Neural progenitor cell (in vitro differentiated cells): ENCODE results near the gene PRRX1. TPM values are rescaled to one million over a fixed set of nuclear protein-coding genes. Genes with fewer than 3 reads are reported as not detected.
A peak's percentile ranks its signal among the peaks of the same experiment; 100 is the strongest.

Experiments
- DNase-seq: peaks from one replicate; pipeline ENCODE4 v3.0.0-alpha.2; 2016; ENCODE audit warnings: low spot score
- H2AFZ ChIP-seq: fragments of 200-600 bp; sonication (generic); replicated peaks from 2 replicates; pipeline ENCODE4 v1.6.1; 2016; ENCODE audit warnings: antibody characterized with exemption
- H3F3A ChIP-seq: fragments of 200-600 bp; sonication (generic); 2 replicates; pipeline ENCODE4 v1.6.1; 2016; ENCODE audit warnings: antibody characterized with exemption, low read depth
- H3K27ac ChIP-seq: fragments of 200-600 bp; sonication (generic); 2 replicates; pipeline ENCODE4 v1.5.1; 2016; ENCODE audit warnings: mild to moderate bottlenecking
- H3K27me3 ChIP-seq: fragments of 200-600 bp; sonication (generic); 2 replicates; pipeline ENCODE4 v1.6.1; 2016; ENCODE audit warnings: mild to moderate bottlenecking, moderate library complexity
- H3K36me3 ChIP-seq: fragments of 200-600 bp; sonication (generic); 2 replicates; pipeline ENCODE4 v1.5.1; 2016
- H3K4me1 ChIP-seq: fragments of 200-600 bp; sonication (generic); 2 replicates; pipeline ENCODE4 v1.6.1; 2016; ENCODE audit warnings: mixed run types
- H3K4me2 ChIP-seq: fragments of 200-600 bp; sonication (generic); 2 replicates; pipeline ENCODE4 v1.6.1; 2016
- H3K4me3 ChIP-seq: fragments of 200-600 bp; sonication (generic); 2 replicates; pipeline ENCODE4 v1.5.1; 2016
- H3K79me2 ChIP-seq: fragments of 200-600 bp; sonication (generic); 2 replicates; pipeline ENCODE4 v1.6.1; 2016; ENCODE audit warnings: low read depth
- H3K9ac ChIP-seq: fragments of 200-600 bp; sonication (generic); 2 replicates; pipeline ENCODE4 v1.6.1; 2016
- H3K9me3 ChIP-seq: fragments of 200-600 bp; sonication (generic); 2 replicates; pipeline ENCODE4 v1.5.1; 2016; ENCODE audit warnings: low read depth
- H4K20me1 ChIP-seq: fragments of 200-600 bp; sonication (generic); 2 replicates; pipeline ENCODE4 v1.6.1; 2016; ENCODE audit warnings: low read depth
- H3K27ac Mint-ChIP-seq: 3 replicates; pipeline ENCODE4 v1.8.0; 2021; ENCODE audit warnings: mixed read lengths
- H3K27me3 Mint-ChIP-seq: 2 replicates; pipeline ENCODE4 v1.8.0; 2022; ENCODE audit warnings: low read depth, mild to moderate bottlenecking, inconsistent platforms, moderate library complexity, mixed read lengths; ENCODE audit not compliant: insufficient read depth
- H3K36me3 Mint-ChIP-seq: 3 replicates; pipeline ENCODE4 v1.8.0; 2021; ENCODE audit warnings: mixed read lengths
- H3K4me1 Mint-ChIP-seq: 3 replicates; pipeline ENCODE4 v1.8.0; 2021; ENCODE audit warnings: mixed read lengths
- H3K4me3 Mint-ChIP-seq: 3 replicates; pipeline ENCODE4 v1.8.0; 2021; ENCODE audit warnings: mild to moderate bottlenecking, moderate library complexity, mixed read lengths
- H3K9me3 Mint-ChIP-seq: 3 replicates; pipeline ENCODE4 v1.8.0; 2020; ENCODE audit warnings: mixed read lengths
- EZH2 ChIP-seq: fragments of 200-600 bp; sonication (generic); IDR thresholded peaks from 2 replicates; pipeline ENCODE4 v1.6.1; 2017; ENCODE audit warnings: antibody characterized with exemption, mild to moderate bottlenecking, moderate library complexity
- EZH2phosphoT487 ChIP-seq: fragments of 200-600 bp; sonication (generic); IDR thresholded peaks from 2 replicates; pipeline ENCODE4 v1.6.1; 2017; ENCODE audit warnings: antibody characterized with exemption
- total RNA-seq: library from RNA; depleted of rRNA; stranded (reverse); fragments of >200 nt; gene quantifications from 2 replicates; pipeline ENCODE4 v1.2.3, GENCODE V29; 2015; ENCODE audit warnings: low replicate concordance
- TF ChIP-seq, protein P1 (sequence below): fragments of 200-600 bp; sonication (generic); IDR thresholded peaks from 2 replicates; pipeline ENCODE4 v1.5.1; 2017; ENCODE audit warnings: antibody characterized with exemption, mild to moderate bottlenecking

PRRX1 gene
- total RNA-seq, 1 donor from 2014 or later: 0.19 TPM

DNA sequence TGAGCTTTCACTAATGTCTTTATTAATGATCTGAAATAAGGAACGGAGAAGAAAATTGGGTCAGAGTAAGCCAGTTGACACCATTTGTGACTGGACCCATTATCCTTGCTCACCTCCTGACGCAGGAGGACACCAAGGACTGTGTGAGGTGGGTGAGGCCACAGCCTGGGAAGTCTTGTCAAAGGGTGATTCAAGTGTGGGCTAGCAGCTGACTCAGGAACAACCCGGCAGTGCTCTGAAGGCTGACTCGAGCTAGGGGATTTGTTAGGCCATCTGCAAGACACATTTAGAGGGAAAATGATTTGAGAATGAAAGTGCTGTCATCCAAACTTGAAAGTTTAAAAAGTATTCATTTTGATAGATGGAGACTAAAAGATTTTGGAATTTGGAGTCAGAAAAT lies 21.2 kb downstream of the PRRX1 start:
- no peak overlapping the region for H3K4me3 ChIP-seq
- no peaks in the 10 kb centered on the region for H3K79me2 ChIP-seq
- H3K27me3 Mint-ChIP-seq: no peaks in the 10 kb centered on the region
- peaks cover 30% of the 10 kb centered on the region for H3K4me1 Mint-ChIP-seq
- no peaks in the 10 kb centered on the region for H3K9me3 Mint-ChIP-seq
- no peaks in the 10 kb centered on the region for H4K20me1 ChIP-seq
- no peak for DNase-seq
- H3K27ac ChIP-seq: no peak overlapping the region
- H3K36me3 Mint-ChIP-seq: no peaks in the 10 kb centered on the region
- H3F3A ChIP-seq: no peaks in the 10 kb centered on the region
- TF ChIP-seq, protein P1, sequence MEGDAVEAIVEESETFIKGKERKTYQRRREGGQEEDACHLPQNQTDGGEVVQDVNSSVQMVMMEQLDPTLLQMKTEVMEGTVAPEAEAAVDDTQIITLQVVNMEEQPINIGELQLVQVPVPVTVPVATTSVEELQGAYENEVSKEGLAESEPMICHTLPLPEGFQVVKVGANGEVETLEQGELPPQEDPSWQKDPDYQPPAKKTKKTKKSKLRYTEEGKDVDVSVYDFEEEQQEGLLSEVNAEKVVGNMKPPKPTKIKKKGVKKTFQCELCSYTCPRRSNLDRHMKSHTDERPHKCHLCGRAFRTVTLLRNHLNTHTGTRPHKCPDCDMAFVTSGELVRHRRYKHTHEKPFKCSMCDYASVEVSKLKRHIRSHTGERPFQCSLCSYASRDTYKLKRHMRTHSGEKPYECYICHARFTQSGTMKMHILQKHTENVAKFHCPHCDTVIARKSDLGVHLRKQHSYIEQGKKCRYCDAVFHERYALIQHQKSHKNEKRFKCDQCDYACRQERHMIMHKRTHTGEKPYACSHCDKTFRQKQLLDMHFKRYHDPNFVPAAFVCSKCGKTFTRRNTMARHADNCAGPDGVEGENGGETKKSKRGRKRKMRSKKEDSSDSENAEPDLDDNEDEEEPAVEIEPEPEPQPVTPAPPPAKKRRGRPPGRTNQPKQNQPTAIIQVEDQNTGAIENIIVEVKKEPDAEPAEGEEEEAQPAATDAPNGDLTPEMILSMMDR: no peak
- TF ChIP-seq EZH2: no peak
- no peak for TF ChIP-seq EZH2phosphoT487
- H3K9me3 ChIP-seq: no peaks in the 10 kb centered on the region
- H3K27ac Mint-ChIP-seq: peak overlapping the region; percentile 23
- H3K4me1 ChIP-seq: no peaks in the 10 kb centered on the region
- H3K36me3 ChIP-seq: no peaks in the 10 kb centered on the region
- H3K4me3 Mint-ChIP-seq: peak overlapping the region; percentile 49
- no peaks in the 10 kb centered on the region for H3K27me3 ChIP-seq
- H3K4me2 ChIP-seq: no peak overlapping the region
- H2AFZ ChIP-seq: no peak overlapping the region
- H3K9ac ChIP-seq: no peak overlapping the region

DNA sequence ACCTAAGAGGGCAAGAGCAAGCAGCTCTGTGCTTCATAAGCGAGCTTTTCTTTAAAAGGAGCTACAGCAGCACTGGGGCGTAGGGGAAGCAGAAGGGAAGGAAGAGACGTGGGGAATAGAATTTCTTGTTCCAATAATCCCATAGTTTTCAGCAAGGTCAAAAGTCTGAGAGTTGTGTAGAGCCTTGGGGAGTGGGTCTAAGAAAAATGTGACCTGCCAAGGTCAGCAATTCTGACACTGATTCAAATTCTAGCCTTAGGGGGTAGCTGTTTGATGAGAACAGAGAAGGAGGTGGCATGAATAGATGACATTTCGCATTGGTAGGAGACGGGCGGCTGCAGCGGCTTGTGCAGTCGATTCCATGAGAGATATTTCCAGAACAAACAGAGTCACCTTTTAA lies 22.4 kb downstream of the PRRX1 start:
- Mint-ChIP-seq H3K27me3 (no peaks in the 10 kb centered on the region), H3K4me1 (peaks cover 30% of the 10 kb centered on the region), H3K4me3 (peak overlapping the region; percentile 22), H3K9me3 (no peaks in the 10 kb centered on the region), H3K36me3 (no peaks in the 10 kb centered on the region), H3K27ac (peak overlapping the region; percentile 11)
- Histone ChIP-seq H3K79me2 (no peaks in the 10 kb centered on the region), H3K27me3 (no peaks in the 10 kb centered on the region), H2AFZ (no peak overlapping the region), H3K4me3 (no peak overlapping the region), H3K36me3 (no peaks in the 10 kb centered on the region), H3K27ac (no peak overlapping the region), H3K4me1 (no peaks in the 10 kb centered on the region), H3F3A (no peaks in the 10 kb centered on the region), H3K9ac (no peak overlapping the region), H4K20me1 (no peaks in the 10 kb centered on the region), H3K4me2 (no peak overlapping the region), H3K9me3 (no peaks in the 10 kb centered on the region)
- no peak for DNase-seq
- TF ChIP-seq, protein P1: no peak
- TF ChIP-seq EZH2: no peak
- TF ChIP-seq EZH2phosphoT487: no peak

GRCh38 chr1:170687621-170688020 lies 23.7 kb downstream of the PRRX1 start:
- Mint-ChIP-seq H3K36me3 (no peaks in the 10 kb centered on the region), H3K27me3 (no peaks in the 10 kb centered on the region), H3K27ac (no peak overlapping the region), H3K9me3 (no peaks in the 10 kb centered on the region), H3K4me1 (peaks cover 30% of the 10 kb centered on the region), H3K4me3 (no peak overlapping the region)
- H3F3A ChIP-seq: no peaks in the 10 kb centered on the region
- no peaks in the 10 kb centered on the region for H4K20me1 ChIP-seq
- no peaks in the 10 kb centered on the region for H3K9me3 ChIP-seq
- no peak overlapping the region for H3K4me3 ChIP-seq
- TF ChIP-seq EZH2phosphoT487: no peak
- TF ChIP-seq EZH2: no peak
- TF ChIP-seq, protein P1: no peak
- H3K36me3 ChIP-seq: no peaks in the 10 kb centered on the region
- no peak for DNase-seq
- no peaks in the 10 kb centered on the region for H3K4me1 ChIP-seq
- no peak overlapping the region for H2AFZ ChIP-seq
- no peaks in the 10 kb centered on the region for H3K27me3 ChIP-seq
- no peaks in the 10 kb centered on the region for H3K79me2 ChIP-seq
- H3K27ac ChIP-seq: no peak overlapping the region
- no peak overlapping the region for H3K9ac ChIP-seq
- no peak overlapping the region for H3K4me2 ChIP-seq
